HEK293 (cell line): ENCODE results near the gene SH3GLB1.
A peak's percentile ranks its signal among the peaks of the same experiment; 100 is the strongest.

ENCODE experiments used
- CTCF ChIA-PET: fragments of 350-600 bp; formaldehyde crosslinking; extraction: SDS; loops from one replicate; lab custom pipeline; 2021; ENCODE audit warnings: antibody characterized with exemption; lab: Yijun Ruan, JAX
- POLR2A ChIA-PET: fragments of 300-600 bp; formaldehyde crosslinking; extraction: SDS; loops from one replicate; lab custom pipeline; 2020; ENCODE audit warnings: antibody characterized with exemption, inconsistent platforms; lab: Yijun Ruan, JAX
- H3K27ac ChIP-seq: fragments of 200-500 bp; sonication (Bioruptor generic); 2 replicates; pipeline ENCODE4 v1.5.1; 2014; ENCODE audit warnings: low read depth, low read length, control low read depth, inconsistent platforms; ENCODE audit errors: extremely low read depth
- H3K36me3 ChIP-seq, 2 experiments: fragments of 200-500 bp in 1 of 2; sonication (Bioruptor generic) in 1 of 2; 1 replicate in 1 of 2; 2 replicates in 1 of 2; pipeline ENCODE4 v1.5.1; 2014 to 2017; ENCODE audit warnings: inconsistent platforms in 2 of 2, low read length in 2 of 2; ENCODE audit not compliant: control insufficient read depth in 2 of 2, insufficient read depth in 1 of 2
- H3K4me1 ChIP-seq: fragments of 200-500 bp; sonication (Bioruptor generic); 2 replicates; pipeline ENCODE4 v1.5.1; 2014; ENCODE audit warnings: mild to moderate bottlenecking, low read length, inconsistent platforms; ENCODE audit not compliant: control insufficient read depth, insufficient read depth
- H3K4me3 ChIP-seq: 2 replicates; pipeline ENCODE4 v1.5.1; 2011; ENCODE audit warnings: low read depth, mild to moderate bottlenecking, control low read depth, low read length, moderate library complexity
- H3K9me3 ChIP-seq: fragments of 200-500 bp; sonication (Bioruptor generic); 2 replicates; pipeline ENCODE4 v1.5.1; 2014; ENCODE audit warnings: low read depth, low read length, inconsistent platforms; ENCODE audit not compliant: control insufficient read depth, insufficient read depth
- PRDM10 ChIP-seq: fragments of 450-650 bp; formaldehyde crosslinking; IDR thresholded peaks from 2 replicates; pipeline ENCODE4 v1.5.1; 2016; ENCODE audit warnings: missing biosample characterization, missing genetic modification characterization
- PRDM6 ChIP-seq: fragments of 450-650 bp; formaldehyde crosslinking; IDR thresholded peaks from 2 replicates; pipeline ENCODE4 v1.5.1; 2017; ENCODE audit warnings: missing biosample characterization, missing genetic modification characterization
- ZNF558 ChIP-seq: fragments of 450-650 bp; formaldehyde crosslinking; IDR thresholded peaks from 2 replicates; pipeline ENCODE4 v1.5.1; 2016; ENCODE audit warnings: missing biosample characterization, missing genetic modification characterization
- TF ChIP-seq, protein P1 (sequence below): fragments of 450-650 bp; formaldehyde crosslinking; IDR thresholded peaks from 2 replicates; pipeline ENCODE4 v1.5.1; 2017; ENCODE audit warnings: missing biosample characterization, missing genetic modification characterization

SH3GLB1 gene

DNA sequence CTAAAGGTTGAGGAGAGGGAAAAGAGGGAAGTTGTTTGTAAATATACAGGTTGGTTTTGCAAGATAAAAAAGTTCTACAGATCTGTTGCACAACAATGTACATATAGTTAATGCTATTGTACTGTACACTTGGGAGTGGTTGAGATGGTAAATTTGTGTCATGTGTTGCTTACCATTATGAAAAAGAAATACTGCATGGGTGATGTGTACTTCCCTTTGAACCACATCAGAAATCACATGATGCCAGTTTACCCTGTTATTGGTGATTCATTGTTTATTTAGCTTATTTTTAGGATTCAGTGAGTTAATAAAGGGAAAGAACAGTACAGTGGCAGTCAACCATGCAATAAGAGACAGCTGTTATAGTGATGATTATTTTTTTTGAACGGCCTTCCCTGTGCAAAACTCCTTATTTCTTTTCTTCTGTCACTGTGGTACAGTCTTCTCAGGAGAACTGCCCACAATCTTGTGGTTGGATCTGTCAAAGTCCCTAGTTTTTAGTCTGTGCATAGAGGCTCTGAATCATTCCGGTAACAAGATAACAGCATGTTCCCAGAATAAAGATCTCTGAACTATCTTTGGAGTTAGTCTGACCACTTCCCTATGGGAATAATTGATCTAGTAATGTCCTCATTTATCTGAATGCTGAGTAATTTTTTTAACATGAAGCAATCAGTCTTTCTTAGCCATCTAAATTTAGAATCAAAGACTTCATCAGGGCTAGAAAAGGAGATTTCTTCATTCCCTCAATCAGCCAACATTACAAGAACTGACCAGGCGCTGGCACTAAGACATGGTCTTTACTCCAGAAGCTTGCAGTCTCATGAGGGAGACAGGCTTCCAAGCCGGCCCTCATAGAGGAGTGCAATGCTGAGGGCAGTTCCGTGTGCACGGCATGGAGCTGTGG, 84.2 kb downstream of the SH3GLB1 start (continued):
- TF ChIP-seq PRDM10: peak; percentile 75
- TF ChIP-seq, protein P1, sequence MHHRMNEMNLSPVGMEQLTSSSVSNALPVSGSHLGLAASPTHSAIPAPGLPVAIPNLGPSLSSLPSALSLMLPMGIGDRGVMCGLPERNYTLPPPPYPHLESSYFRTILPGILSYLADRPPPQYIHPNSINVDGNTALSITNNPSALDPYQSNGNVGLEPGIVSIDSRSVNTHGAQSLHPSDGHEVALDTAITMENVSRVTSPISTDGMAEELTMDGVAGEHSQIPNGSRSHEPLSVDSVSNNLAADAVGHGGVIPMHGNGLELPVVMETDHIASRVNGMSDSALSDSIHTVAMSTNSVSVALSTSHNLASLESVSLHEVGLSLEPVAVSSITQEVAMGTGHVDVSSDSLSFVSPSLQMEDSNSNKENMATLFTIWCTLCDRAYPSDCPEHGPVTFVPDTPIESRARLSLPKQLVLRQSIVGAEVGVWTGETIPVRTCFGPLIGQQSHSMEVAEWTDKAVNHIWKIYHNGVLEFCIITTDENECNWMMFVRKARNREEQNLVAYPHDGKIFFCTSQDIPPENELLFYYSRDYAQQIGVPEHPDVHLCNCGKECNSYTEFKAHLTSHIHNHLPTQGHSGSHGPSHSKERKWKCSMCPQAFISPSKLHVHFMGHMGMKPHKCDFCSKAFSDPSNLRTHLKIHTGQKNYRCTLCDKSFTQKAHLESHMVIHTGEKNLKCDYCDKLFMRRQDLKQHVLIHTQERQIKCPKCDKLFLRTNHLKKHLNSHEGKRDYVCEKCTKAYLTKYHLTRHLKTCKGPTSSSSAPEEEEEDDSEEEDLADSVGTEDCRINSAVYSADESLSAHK: no peak

DNA sequence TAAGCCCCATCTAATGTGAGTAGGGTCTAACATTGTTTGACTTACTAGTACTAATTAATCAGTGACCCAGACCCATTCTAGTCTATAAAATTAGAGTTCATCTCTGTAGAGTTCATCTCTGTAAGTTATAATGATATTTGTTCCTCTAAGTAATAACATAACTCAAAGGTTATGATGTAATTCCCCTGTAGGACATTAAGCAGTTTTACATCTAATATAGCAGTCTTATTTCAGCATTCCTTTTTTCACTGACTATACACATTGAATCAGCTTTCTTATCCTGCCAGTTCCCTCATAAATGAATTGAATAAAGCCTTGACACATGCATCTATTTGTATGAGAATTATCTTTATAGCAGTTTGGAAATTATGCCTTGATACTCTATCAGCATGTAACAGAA, 90.9 kb downstream of the SH3GLB1 start:
- Histone ChIP-seq H3K36me3 (no peaks in the 10 kb centered on the region), H3K9me3 (no peaks in the 10 kb centered on the region), H3K4me3 (no peak overlapping the region), H3K27ac (no peak overlapping the region), H3K4me1 (peaks cover 12% of the 10 kb centered on the region)
- ChIA-PET CTCF (no interaction called here), POLR2A (no interaction called here)
- TF ChIP-seq PRDM6 (tag by site-specific recombination) (peak; percentile 65), ZNF558 (tag by site-specific recombination) (no peak)
